DOHH2 (cell line): ENCODE measurements around the gene DLGAP3.

Experiments
- EZH2phosphoT487 ChIP-seq: fragments of 200-600 bp; sonication (generic); IDR thresholded peaks from 2 replicates; pipeline ENCODE4 v1.6.1; 2017; ENCODE audit warnings: borderline replicate concordance, mild to moderate bottlenecking, antibody characterized with exemption, low read length, moderate library complexity, mixed read lengths
- TF ChIP-seq, protein P1 (sequence below): fragments of 200-600 bp; sonication (generic); IDR thresholded peaks from one replicate; pipeline ENCODE4 v1.5.1; 2014; ENCODE audit warnings: antibody characterized with exemption, mild to moderate bottlenecking, low read depth, low read length; ENCODE audit not compliant: poor library complexity, severe bottlenecking

DNA sequence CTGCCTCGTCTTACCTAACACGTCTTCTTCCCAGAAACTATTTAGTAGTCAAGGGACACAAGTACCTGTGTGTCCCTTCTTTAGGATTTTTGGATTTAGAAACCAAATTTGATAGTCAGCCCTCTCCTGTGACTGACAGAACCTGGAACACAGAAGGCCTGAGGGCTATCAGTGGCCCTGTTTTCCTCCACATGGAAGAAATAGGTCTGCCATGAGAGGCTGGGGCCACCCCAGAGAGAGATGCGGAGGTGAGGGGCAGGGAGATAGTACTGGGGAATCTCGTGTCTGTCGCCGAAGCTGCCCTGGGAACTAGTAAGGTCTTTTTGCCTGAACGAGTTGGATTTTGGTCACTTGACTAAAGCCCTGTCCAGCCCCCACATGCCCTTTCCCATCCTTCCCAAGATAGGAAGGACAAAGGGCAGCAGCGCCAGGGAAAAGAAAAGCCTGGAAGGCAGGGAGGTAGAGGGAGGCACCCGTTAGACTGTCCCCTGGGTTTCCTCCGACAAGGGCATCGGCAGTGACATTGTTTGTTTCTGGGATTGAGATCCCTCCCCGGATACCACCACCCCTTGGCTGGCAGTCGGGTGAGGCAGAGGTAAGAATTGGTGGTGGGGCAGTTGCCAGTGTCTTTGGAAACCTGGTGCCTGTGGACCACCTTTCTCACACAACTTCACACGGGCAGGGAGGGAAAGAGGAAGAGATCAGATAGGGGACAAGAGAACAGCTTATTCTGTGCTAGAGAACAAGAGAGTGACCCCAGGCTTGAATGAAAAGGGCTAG, 89.7 kb downstream of the DLGAP3 start:
- TF ChIP-seq, protein P1, sequence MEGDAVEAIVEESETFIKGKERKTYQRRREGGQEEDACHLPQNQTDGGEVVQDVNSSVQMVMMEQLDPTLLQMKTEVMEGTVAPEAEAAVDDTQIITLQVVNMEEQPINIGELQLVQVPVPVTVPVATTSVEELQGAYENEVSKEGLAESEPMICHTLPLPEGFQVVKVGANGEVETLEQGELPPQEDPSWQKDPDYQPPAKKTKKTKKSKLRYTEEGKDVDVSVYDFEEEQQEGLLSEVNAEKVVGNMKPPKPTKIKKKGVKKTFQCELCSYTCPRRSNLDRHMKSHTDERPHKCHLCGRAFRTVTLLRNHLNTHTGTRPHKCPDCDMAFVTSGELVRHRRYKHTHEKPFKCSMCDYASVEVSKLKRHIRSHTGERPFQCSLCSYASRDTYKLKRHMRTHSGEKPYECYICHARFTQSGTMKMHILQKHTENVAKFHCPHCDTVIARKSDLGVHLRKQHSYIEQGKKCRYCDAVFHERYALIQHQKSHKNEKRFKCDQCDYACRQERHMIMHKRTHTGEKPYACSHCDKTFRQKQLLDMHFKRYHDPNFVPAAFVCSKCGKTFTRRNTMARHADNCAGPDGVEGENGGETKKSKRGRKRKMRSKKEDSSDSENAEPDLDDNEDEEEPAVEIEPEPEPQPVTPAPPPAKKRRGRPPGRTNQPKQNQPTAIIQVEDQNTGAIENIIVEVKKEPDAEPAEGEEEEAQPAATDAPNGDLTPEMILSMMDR: no peak
- TF ChIP-seq EZH2phosphoT487: no peak
